ENCODE results near the gene CLK2.
"Not testable (repeated sequence)": the region's sequence is repeated elsewhere in the genome, so short reads cannot be mapped to it uniquely, and the experiment has no call there.

The CLK2 gene

DNA sequence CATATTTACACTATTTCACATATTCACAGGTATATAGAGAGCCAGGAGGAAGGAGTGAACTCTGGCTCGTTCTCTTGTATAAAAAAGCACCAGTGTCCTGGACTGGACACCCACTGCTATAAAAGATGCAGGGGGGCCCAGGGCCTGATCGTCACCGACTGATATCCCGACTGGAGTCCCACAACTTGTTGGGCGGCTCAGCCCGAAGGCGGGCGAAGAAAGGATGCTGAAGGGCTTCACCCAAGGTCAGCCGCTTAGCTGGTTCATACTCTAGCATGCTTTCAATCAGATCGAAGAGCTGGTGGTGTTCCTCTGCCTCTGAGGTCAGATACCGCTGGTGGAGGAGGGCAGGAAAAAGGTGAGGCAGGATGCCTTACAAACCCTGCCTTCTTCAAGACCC, 10.2 kb downstream of the CLK2 start:
- DNase-seq = no peak

DNA sequence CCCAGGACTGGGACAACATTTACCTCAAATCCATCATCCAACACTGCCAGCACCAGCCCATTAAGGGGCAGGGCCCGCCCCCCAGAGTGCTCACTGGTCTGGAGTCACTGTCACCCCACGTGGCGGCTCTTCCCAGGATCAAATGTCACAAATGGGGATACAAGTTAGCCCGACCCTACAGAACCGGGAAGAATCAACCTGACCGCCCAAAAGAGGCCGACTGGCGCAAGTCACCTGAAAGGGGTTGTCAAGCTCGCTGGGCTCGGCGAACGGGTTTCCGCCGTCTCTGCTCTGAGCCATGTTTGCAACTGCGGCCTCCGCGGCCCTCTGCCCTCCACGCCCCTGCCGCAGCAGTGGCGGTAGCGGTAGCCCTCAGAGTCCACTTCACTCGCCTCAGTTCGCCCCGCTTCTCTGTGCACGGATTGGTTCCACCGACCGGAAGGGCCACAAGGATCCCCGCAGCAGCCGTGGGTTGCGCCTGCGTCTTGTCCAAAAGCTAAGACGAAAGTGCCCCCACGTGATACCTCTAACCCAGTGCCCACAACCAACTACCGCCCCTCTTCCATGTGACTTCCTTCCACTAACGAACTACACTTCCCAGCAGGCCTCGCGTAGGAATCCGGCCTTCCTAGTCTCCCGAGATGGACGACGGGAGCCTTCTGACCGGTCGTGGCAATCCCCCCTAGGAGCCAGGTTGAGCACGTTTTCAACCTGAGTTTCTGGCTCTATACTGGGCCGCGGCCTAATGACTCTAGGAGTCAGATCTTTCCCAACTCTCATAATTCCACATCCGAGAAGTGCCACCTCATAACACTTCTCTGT, 11.2 kb downstream of the CLK2 start, which contains the start of gene SCAMP3:
Gene SCAMP3, minus strand, starts transcription at position 509 of the 822 bp plus-strand sequence. Its CDS starts 209 bp downstream, at position 300.
- peak; percentile 89 to 92 for DNase-seq

DNA sequence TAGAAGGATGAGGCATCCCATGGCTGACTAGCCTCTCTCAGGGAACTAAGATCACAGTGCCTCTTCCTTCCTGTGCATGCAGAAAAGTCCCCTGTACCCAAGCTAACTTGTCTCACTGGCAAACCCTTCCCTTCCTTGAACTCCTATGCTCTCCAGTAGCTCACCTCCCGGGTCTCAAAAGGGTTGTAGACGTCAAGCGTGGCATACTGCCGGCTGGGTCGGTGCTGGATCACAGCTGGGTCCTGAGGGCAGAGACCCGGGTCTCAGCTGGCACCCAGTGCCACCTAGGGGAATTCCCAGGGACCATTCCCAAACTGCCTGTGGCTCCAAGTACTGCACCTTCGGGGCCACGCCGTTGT, 11.8 kb downstream of the CLK2 start:
- no peak for DNase-seq

DNA sequence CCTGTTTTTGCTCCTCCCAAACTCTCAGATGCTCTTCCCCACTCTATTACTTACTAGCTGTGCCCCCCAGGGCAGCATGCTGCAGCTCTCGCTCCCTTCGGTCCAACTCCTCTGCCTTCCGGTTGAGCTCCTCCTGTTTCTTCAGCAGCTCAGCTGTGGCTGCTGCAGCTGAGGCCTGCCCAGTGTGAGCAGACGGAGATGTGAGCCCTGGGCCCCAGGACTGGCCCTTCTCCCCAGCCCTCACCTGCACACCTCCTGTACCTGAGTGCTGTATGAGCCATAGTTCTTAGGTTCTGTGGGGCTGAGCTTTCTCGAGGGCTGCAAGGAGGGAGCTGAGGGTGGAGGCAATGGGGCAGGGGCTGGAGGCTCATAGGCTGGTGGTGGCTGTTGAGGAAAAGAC, 13.0 kb downstream of the CLK2 start:
- DNase-seq = no peak

DNA sequence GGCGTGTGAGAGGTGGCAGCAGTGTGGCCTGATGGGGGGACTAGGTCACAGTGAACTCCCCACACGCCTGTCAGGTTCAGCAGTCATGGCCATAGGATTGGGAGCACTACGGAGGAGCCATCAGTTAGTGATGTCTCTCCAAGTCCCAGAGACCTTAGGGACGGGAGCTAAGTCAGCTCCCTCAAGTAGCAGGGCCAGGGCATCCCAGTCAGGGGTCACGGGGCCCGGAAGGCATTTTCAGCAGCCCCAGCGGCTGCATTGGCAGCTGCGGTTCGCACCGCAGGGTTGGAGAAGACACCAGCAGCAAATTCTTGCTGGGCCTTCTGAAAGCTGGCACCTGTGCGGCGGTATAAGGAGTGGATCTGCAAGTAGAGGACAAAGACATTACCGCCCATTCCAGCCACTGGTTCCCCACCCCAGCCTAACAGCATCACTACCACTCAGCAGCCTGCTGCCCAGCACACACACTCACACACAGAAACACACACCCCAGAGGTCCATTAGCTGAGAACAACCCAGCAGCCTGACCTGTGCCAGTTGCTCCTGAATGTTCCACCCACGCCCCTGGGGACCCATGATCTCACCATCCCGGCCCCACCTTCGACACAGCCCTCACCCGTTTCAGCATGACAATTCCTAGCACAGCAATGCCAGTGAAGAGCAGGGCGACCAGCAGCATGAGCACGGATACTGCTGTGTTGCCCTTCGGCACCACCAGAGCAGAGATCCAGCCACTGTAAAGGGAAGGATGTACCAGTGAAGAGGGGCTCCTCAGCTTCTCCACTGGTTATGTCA, 17.0 kb downstream of the CLK2 start:
- DNase-seq = no peak

DNA sequence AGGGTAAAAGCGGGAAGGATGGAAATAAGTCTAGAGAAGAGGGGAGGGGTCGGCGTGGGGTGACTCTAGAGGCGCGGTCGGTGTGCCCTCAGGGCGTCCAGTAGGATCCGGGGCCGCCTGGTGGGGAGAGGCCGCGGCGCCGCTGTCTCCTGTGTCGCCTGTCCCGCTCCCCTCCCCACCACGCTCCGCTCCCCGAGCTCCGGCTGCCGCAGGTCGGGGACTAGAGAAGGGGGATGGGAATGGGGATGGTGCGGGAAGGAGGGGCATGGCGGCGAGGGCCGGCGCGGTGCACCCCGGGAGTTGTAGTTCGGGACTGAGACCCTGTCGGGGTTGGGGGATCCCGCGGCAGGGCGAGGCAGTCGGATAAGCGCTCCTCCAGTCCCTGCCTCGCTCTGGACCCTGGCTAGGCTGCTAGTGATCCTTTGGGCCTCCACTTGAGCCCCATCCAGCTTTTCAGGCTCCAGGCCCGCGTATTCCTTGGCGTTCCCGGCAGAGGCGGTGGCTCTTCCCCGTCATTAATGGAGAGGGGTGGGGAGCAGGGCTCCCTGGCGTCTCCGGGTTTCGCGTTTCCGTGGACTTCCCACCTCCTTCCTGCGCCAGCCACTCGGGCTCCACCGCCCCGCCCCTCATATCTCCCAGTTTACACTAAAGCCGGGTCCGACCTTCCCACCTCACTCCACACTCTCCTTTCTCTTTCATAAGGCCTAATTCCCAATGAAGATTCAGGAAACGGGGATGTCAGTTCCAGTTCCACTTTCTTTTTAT, 17.9 kb downstream of the CLK2 start, which contains the start of gene ENTREP3:
Gene ENTREP3, minus strand, starts transcription at position 241 of the 765 bp plus-strand sequence. CDS start 606 bp downstream, outside the sequence.
- DNase-seq = peak; percentile 74 to 82

DNA sequence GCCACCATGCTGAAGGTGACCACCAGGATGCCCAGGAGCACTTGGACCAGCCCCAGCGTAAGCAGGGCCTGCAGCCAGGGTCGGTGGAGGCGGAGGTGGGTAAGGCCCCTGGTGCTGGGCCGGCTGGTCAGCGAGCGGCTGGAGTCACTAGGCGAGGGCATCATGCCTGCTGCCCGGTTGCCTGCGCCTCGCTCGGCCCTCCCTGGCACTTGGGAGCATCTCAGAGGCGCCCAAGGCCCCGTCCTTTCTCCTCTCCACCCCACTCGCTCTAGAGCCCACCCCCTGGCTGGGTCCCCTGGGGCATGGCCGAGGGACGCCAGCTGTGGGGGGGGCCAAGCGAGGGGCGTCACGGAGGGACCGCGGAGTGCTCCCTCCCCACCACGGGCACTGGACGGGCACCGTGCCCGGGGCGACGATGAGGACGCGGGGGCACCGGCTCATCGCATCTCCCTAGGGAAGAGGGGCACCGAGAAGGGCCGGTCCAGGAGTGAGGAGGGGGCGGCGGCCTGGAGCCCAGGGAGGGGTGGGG, 18.5 kb downstream of the CLK2 start:
- no peak for DNase-seq

DNA sequence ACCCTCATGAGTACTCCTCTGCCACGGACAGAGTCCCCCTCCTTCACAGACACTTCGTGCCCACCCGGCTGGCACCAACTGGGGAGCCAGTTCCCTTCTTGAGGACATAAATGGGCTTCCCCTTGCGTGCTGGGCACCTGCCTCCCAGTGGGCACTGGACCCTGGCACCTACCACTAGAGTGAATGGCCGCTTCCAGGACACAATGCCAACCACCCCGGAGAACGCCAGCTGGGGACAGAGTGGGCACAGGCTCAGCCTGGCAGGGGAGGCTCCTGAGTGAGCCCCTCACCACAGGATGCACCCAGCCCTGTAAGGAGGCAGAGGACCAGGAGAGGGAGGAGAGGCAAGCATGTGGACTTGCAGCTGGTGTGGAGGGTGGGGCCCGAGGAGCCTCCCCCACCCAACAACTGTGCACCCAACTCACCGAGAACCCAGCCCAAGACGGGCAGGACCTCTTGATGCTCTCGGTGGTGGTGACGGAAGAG, 19.0 kb downstream of the CLK2 start:
- no peak for DNase-seq

DNA sequence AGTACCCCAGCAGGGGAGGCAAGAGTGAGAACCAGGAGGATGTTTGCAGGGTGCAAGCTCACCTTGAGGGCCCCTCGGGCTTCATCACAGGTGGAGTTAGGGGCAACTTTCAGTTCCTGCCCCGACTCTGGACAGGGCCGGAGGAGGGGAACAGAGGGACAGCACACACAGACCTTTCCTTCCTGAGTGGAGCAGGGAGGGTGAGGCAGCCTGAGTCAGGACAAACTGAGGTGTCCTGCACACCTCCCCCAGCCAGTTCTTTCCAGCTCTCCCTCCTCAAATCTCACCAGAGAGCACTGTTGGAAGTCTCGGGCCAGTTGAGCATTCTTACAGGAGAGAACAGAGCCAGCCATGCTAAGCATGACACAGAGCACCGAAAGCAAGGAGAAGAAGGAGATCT, 19.5 kb downstream of the CLK2 start:
- no peak for DNase-seq

DNA sequence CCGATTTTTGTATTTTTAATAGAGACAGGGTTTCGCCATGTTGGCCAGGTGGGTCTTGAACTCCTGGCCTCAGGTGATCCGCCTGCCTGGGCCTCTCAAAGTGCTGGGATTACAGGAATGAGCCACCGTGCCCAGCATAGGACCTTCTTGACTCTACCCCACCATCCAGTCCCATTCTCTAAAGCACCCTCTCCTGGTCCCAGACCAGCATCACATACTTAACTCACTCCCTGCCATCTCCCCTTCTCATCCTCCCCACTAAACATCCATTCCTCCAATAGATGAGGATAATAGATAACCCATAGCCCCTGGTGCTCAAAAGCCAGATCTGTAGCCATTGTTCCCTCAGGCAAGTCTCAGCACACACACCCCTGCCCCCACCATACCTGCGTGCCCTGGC, 20.1 kb downstream of the CLK2 start:
- no peak for DNase-seq

DNA sequence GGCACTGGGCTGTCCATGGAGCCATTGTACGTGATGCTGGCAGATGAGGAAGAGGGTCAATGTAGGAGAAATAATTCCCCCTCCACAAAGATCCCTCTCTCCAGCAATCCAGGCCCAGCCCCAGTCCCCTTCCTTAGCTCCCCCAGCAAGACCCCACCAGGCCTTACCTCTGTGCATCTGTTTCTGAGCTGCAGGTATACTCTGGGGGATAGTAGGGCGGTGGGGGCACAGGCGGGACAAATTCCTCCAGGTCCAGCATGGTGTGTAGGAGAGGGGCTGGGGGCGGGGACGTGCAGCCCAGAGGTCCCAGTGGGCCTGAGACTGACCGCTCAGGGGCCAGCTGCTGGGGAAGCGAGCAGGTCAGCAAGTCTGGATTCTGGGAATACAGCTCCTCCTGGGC, 21.7 kb downstream of the CLK2 start:
- no peak for DNase-seq

DNA sequence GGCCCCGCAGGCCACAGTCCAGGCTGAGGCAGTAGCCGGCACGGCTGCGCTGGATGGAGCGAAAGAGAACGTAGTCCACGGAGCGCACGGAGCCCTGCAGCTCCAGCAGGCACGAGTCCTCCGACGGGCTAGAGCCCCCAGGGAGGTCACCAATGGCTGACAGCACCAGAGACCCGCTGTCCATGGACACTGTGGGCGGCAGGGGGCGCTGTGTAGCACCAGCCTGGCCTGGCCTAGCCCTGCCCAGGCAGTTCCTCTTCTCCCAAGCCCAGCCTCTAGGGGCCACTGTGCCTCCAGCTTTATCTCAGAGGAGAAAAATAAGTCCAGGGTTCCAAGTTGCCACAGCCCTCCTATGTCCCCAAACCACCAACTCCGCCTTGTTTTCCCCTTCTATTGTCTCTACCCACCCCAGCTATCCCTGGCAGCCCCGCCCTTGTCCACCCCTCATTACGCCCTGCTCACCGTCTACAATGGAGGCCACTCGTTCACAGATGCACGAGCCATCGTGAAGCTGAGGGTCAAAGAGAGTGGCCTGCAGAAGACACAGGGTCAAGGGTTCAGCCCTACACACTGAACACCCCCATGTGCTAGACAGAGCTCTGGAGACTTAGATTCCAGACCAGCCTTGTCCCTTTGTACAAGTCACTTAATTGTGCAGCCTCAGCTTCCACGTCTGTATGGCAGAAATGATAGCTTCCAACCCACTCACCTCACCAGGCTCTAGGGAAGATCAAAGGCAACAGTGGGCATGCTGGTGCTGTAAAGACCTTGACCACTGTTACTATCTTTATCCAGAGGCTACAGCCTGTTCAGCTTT, 22.5 kb downstream of the CLK2 start:
- peak; percentile 93 to 96 for DNase-seq

DNA sequence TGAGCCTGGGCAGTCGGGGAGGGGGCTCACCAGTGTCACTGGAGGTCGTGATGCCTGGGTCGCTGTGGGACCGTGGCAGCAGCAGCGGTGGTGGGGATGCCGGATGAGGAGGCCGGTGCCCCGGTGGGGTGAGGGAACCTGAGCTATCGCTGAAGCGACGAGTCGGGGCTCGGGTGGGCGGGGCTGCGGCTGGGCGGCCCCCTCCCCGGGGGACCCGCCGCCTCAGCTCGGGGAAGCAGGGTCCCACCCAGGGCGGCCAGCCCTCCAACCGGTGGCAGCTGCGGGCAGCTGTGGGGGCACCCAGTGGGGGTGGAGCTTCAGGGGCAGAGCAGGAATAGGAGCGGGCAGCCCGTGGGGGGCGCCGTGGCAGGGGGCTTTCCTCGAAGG, 23.1 kb downstream of the CLK2 start:
- DNase-seq = no peak

DNA sequence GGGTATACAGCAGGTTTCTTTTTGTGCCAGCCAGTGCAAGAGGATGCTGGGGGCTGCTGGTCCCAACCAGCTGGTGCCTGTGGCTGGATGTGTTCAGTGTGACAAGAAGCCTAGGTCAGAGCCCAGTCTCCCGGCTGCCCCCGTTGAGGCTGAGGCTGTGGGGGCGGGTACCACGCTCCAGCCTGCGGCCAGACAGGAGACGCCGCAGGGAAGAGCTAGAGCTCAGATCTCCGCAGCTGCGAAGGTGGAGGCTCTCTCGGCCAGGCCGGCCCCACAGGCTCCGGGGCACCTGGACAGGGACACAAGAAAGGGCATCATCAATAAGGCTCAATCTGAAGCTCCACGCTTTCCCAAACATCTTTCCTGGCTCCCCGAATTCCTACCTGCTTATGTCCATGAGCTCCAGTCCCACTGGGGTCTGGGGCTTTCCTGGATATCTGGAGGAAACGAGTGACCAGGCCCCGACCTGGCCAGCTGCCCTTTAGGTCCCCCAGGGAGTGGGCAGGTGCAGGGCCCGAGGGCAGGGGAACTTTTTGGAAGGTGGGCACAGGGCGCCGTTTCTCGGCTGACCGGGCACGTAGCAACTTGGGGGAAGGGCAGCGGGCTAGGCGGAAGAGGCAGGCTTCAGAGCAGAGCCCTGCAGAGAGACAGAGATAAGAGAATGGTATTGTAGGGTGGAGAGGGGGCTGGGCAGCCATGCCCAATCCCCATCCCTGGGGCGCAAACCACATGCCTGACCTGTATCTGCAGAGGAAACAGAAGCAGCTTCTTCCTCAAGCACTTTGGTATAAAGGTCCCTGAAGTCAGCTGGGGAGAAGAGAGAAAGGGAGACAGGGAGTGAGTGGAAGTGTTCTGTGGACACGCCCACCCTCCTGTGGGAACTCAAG, 25.4 kb downstream of the CLK2 start:
- no peak for DNase-seq

DNA sequence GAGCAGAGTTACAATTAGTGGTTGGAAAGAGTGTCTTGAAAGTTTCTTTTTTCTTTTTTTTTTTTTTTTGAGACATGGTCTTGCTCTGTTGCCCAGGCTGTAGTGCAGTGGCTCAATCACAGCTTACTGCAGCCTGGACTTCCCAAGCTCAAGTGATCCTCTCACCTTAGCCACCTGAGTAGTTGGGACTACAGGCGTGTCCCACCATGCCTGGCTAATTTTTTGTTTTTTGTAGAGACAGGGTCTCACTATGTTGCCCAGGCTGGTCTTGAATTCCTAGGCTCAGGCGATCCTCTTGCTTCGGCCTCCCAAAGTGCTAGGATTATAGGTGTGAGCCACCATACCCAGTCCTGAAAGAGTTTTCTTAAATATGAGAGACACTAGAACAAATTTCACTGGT, 26.5 kb downstream of the CLK2 start:
- DNase-seq = not testable (repeated sequence)

DNA sequence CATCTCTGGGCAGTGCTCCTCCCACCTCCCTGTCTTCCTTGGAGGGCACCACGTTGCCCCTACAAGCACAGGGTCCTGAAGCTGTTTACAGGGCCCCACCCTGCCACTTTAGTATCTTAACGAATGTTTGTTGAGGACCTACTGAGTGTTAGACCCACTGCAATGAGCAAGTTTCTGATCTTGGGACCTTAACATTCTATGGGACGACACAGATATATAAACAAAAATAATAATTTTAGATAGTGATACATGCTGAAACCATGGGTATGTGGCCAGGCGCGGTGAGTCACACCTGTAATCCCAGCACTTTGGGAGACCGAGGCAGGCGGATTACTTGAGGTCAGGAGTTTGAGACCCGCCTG, 28.2 kb downstream of the CLK2 start:
- DNase-seq = no peak

DNA sequence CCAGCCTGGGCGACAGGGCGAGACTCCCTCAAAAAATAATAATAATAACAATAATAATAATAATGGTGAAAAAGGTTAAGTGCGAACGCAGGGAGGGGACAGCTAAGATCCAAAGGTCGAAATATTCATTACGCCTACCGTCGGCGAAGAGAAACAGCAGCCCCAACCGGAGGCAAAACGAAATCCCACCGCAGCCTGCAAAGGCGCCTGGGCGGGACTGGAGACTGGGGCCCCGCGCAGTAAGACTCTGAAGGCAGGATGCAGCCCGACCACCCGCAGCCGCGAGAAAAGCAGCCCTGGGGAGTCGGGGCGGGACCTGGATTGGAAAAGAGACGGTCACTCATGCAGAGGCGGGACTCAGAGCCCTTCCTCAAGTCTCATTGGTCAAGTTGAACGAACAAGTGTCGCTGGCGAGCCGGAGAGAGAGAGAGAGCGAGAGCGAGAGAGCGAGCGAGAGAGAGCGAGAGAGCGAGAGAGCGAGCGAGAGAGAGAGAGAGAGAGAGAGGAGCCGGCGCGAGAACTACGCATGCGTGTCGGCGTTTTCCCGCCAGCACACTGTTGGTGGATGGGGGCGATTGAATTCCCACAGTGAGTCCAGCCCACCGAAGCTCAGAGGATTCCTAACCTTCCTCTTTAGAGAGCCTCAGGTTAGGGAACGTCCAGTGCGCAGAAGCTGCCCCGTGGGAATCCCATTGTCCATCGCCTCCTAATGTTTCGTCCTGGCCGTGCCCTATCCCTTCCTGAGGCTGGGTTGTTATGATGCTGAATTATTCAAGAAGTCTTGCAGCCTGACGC, 28.7 kb downstream of the CLK2 start:
- peak; percentile 96 to 97 for DNase-seq

DNA sequence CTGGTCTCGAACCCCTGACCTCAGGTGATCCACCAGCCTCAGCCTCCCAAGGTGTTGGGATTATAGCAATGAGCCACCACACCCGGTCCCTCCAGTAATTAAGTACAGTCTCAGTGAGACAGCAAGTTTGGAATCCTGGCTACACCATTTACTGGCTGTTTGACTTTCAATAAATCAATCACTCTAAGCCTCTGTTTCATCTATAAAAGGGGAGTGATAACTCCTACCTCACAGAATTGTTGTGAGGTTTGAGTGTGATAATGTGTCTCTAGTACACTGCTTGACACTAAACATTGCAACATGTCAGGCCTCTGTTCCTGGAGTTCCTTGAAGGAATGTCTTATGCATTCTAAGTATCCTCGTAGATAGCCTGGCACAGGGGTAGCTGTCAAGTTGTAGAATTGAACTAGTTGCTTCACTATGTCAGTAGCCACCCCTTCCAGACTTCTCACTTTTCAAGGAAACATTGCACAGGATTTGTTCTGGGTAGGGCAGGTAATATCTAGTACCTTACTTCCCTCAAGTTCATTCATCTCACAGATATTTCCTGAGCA, 30.4 kb downstream of the CLK2 start:
- DNase-seq = no peak

DNA sequence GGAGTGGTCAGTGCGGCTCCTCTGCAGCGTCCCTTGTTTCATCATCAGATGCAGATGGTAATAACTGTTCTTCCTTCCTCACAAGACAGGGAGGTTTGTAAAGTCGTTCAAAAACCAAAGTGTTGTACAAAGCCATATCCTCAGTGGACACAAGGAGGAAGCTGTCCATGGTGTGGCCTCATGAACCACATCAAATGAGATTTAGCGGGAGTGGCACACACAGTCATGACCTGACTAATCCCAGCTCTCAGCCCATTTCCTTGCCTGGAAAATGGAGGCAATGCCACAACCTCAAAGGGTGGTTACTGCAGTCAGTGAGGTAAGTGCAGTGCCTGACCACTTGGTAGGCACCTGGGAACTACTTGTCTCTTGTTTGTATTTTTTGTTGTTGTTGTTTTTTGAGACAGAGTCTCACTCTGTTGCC, 31.5 kb downstream of the CLK2 start:
- DNase-seq = peak; percentile 28 to 31

Measured in CD4-positive, alpha-beta T cell treated with Interferon alpha-2 for 1 hour (primary cell).